ENCODE measurements around the gene SPPL3. TPM values are rescaled to one million over a fixed set of nuclear protein-coding genes. Genes with fewer than 3 reads are reported as not detected.
A peak's percentile ranks its signal among the peaks of the same experiment; 100 is the strongest.

The SPPL3 gene
- total RNA-seq, 1 experiment from 2014 or later = 39.7 TPM

- TF ChIP-seq TCF7L2 (IDR thresholded peaks at IDR 0.05; ENCODE audit: borderline replicate concordance, extremely low read depth, insufficient read depth, insufficient read length) (no peak), SP1 (IDR thresholded peaks at IDR 0.05; ENCODE audit: low read depth) (peak; percentile 96), SRF (IDR thresholded peaks at IDR 0.05; ENCODE audit: low read depth) (no peak), POLR2A (IDR thresholded peaks at IDR 0.05; ENCODE audit: borderline replicate concordance, extremely low read depth, insufficient read depth, insufficient read length) (no peak), SIN3A (IDR thresholded peaks at IDR 0.05; ENCODE audit: low read depth) (peak; percentile 56; the same call in 1 of the 2 replicates)
Observed at GRCh38 chr12:120928864-120929652, 24.9 kb upstream of the SPPL3 start (continued).

GRCh38 chr12:120925740-120926563 lies 21.8 kb upstream of the SPPL3 start:
- TSS peak; percentile 96 for BruUV-seq (replicated peaks)
- H3K27ac ChIP-seq (ENCODE audit: low read depth, low read length) = peak overlapping the region; percentile 100
- ATAC-seq = peak; percentile 80
- TF ChIP-seq ELF1 (IDR thresholded peaks at IDR 0.05; ENCODE audit: borderline replicate concordance, low read depth) = no peak
- peak; percentile 95 for TF ChIP-seq CBX3 (IDR thresholded peaks at IDR 0.05; ENCODE audit: low read depth)
- TF ChIP-seq REST (IDR thresholded peaks at IDR 0.05; ENCODE audit: low read depth) = no peak
- peak; percentile 49 for TF ChIP-seq YY1 (IDR thresholded peaks at IDR 0.05; ENCODE audit: extremely low read depth, insufficient replicate concordance, low read depth, low read length)
- TF ChIP-seq JUND (IDR thresholded peaks at IDR 0.05) = peak; percentile 94
- peak; percentile 38; the same call in 1 of the 2 replicates for TF ChIP-seq EGR1 (IDR thresholded peaks at IDR 0.05; ENCODE audit: low read depth)
- no peak for TF ChIP-seq CEBPB (IDR thresholded peaks at IDR 0.05; ENCODE audit: low read depth)
- TF ChIP-seq RAD21 (IDR thresholded peaks at IDR 0.05; ENCODE audit: low read depth) = peak; percentile 28; the same call in 1 of the 2 replicates
- TF ChIP-seq POLR2A (IDR thresholded peaks at IDR 0.05; ENCODE audit: borderline replicate concordance, extremely low read depth, insufficient read depth, insufficient read length) = peak; percentile 21
- no peak for TF ChIP-seq SIN3A (IDR thresholded peaks at IDR 0.05; ENCODE audit: low read depth)
- TF ChIP-seq POLR2AphosphoS5 (IDR thresholded peaks at IDR 0.05; ENCODE audit: low read depth, low read length) = peak; percentile 80
- TF ChIP-seq EZH2phosphoT487 (IDR thresholded peaks at IDR 0.05; ENCODE audit: borderline replicate concordance) = no peak
- peak; percentile 73 for TF ChIP-seq MAX (IDR thresholded peaks at IDR 0.05)
- peak; percentile 79 for TF ChIP-seq ZBTB33 (IDR thresholded peaks at IDR 0.05; ENCODE audit: extremely low read depth, insufficient replicate concordance, low read length)

More at GRCh38 chr12:120925740-120926563, 21.8 kb upstream of the SPPL3 start:
- Histone ChIP-seq H3K27me3 (ENCODE audit: insufficient read depth, low read length) (no peaks in the 10 kb centered on the region), H3K4me3 (replicated peaks in 1 of 2; ENCODE audit: low read depth in 1 of 2, low read length in 2 of 2) (peak overlapping the region; percentile 26 to 43), H3K4me2 (ENCODE audit: low read length) (peak overlapping the region; percentile 81), H3K9me3 (ENCODE audit: control insufficient read depth in 1 of 2, insufficient read depth in 1 of 2, low read depth in 1 of 2, low read length in 2 of 2) (no peaks in the 10 kb centered on the region), H3K9ac (ENCODE audit: low read length) (peak overlapping the region; percentile 59), H3K4me1 (ENCODE audit: control insufficient read depth in 1 of 2, insufficient read depth in 2 of 2, low read length in 2 of 2) (peaks cover 29 to 36% of the 10 kb centered on the region in 2 experiments), H3K79me2 (ENCODE audit: insufficient read depth, low read length) (no peaks in the 10 kb centered on the region), H3K9me2 (ENCODE audit: insufficient read depth) (no peaks in the 10 kb centered on the region), H2AFZ (ENCODE audit: low read depth, low read length, poor library complexity, severe bottlenecking) (peak overlapping the region; percentile 97), H3K36me3 (ENCODE audit: control insufficient read depth in 1 of 2, insufficient read depth in 2 of 2, low read length in 2 of 2) (no peaks in the 10 kb centered on the region; a peak in 1 of 4 replicates), H4K20me1 (ENCODE audit: insufficient read depth) (no peaks in the 10 kb centered on the region)
- CTCF ChIA-PET = no interaction called here
- peak; percentile 89 for DNase-seq (ENCODE audit: low read depth, low spot score)
- RAD21 ChIA-PET (ENCODE audit: low non-redundant PET in 1 of 2, low total read pairs in 2 of 2, uncharacterized antibody in 2 of 2, unreplicated experiment in 2 of 2) = no interaction called here
- intact Hi-C loops (cut with micrococcal nuclease) = no loop called here
- POLR2A ChIA-PET = interaction anchor here (0.7 to 0.9 kb wide), 2 partner anchors 14 to 29 kb away, joined by 3 to 5 read pairs; no protein-coding TSS in a partner anchor

All from HCT116 (cell line).